ENCODE results near the gene TAF5L.

- no peak for TF ChIP-seq POLR2A (IDR thresholded peaks at IDR 0.05)
- TF ChIP-seq CTCF (IDR thresholded peaks at IDR 0.05), result no peak
These were observed 1.1 kb upstream of the TAF5L start for GRCh38 chr1:229627003-229627402.
